Kasumi-1 (cell line): ENCODE results near the gene GALNT7.
A peak's percentile ranks its signal among the peaks of the same experiment; 100 is the strongest.

Source experiments
- DNase-seq, 2 experiments: peaks; one replicate each; lab custom pipeline; 2025; lab: John Stamatoyannopoulos, UW

The GALNT7 gene

DNA sequence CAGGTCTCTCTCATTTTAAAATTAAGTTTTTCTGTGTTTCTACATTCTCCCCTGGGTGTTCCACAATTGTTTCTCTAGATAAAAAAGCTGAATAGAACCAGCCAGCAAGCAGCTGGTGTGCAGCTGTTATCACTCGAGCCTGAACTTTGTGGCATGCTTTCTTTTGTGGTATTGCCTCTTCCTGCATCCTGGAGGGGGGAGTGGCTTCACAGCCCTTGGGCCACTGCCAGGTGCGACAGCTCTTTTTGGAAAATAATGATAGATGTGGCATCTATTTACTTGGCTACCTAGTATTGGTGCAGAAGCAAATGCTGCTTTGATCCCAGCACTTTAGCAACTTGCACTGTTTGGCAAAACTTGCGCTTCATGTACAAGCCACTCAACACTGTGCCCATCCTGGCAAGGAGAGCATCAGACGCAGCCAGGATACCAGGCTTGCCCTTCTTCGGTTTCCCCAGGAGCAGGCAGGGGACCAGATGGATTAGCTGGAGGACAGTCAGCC, 96.1 kb downstream of the GALNT7 start:
- DNase-seq: peak; percentile 64 to 66

DNA sequence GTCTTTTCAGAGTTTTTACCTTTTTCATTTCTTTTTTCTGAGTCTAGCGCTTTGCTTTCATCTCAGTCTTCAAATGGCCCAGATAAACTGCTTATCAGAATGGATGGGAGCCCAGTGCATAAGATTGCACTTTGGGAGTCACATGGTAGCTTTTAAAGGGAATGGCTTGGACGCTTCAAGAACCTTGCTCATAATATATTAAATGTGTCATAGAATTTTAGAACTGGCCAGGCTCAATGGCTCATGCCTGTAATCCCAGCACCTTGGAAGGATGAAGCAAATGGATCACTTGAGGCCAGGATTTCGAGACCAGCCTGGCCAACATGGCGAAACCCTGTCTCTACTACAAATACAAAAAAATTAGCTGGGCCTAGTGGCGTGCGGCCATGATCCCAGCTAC, 97.1 kb downstream of the GALNT7 start:
- no peak for DNase-seq

DNA sequence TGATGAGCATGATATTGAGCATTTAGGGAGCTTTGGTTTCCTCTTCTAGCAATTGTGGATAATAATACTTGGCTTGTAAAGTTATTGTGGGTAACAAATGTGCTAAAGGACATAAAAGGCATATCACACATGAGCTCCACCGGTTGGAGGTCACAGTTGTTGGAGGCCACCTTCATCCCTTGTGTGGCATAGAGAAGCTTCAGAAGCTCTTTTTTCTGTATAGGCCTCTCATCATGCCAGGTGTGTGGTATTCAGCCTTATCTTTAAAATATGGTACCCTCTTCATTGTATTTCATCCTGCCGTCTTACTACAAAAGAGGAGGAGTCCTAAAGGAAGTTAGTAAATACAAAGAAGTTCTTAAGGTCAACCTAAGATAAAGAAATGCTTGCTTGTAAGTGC, 99.1 kb downstream of the GALNT7 start:
- no peak for DNase-seq

DNA sequence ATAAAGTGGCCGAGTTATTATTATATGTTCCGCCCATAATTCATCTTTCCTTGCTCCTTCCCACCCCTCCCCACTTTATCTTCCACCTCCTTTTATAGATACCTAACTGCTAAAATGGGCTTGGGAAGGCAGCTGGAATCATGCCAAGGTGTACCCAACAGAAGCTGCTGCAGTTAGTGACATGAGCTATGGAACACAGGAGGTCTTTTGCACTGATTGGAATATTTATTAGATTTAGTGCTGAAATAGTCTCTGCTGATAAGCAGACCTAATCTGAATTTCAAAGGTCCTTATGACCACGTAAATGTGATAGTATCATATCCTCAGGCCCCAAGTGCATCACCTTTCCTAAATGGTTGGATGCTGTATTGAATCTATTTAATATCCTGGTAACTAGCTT, 100.7 kb downstream of the GALNT7 start:
- DNase-seq: no peak

DNA sequence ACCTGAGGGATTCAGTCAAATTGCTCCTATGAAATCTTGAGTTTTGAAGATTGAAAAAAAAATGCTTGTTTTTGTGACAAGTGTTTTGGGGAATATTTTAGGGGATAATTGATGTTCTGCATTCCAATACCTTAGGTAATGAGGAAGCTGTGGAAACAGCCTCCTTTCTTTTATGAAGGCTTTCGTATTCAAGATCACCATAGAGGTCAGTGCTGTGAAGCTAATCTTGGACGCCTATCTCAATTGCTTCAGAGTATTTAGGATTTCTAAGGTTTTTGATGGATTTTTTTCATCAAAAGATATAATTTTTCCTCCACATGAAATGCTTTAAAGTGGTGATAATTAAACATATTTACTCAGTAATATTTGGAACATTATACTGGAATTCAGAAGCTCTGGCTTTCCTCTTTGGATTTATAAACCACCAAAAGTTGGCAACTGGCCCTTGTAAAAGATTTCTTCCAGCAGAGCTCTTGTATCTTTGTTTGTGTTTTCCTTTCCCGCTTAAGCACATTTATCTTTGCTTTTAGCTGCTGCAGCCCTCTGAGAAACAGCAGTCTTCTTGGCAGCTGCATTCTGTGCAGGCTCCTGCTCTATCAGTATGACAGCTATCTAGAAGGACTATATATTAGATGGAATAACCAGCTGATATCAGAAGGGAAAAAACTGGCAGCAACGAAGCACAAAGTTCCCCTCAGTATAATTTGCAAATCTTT, 101.9 kb downstream of the GALNT7 start:
- no peak for DNase-seq

DNA sequence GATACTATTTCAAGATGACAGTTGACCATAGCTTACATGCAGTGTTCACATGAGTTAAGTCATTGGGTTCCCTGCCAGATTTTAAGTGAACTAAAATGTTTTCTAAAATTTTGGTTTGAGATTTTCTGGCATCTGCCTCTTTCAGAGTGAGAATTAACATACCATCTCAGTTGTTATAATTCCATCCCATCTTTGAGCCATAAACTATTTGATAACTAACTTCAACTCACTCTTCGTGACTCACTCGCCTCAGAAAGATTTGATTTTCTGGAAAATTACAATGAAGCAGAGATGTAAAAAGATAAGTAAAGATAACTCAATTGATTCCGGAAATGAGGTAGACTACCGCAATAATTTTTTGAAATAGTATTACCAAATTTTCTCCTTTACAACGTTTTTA, 103.7 kb downstream of the GALNT7 start:
- DNase-seq: no peak

DNA sequence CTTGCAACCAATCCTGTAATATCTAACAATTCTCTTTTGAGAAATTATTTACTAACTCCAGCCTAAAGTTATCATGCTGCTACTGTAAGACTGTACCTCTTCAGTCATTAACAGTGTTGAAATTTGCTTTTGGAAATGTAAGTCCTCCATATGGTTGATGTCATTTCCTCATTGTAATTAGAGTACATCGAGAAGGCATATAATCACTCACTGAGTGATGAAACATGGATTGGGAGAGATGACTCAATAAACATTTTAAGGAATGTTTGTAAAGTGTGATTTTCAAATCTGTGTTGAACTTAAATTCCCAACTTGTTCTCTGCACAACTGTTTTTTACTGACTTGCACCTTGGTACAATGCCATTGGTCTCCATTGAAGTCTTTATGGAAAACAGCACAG, 104.4 kb downstream of the GALNT7 start:
- no peak for DNase-seq

DNA sequence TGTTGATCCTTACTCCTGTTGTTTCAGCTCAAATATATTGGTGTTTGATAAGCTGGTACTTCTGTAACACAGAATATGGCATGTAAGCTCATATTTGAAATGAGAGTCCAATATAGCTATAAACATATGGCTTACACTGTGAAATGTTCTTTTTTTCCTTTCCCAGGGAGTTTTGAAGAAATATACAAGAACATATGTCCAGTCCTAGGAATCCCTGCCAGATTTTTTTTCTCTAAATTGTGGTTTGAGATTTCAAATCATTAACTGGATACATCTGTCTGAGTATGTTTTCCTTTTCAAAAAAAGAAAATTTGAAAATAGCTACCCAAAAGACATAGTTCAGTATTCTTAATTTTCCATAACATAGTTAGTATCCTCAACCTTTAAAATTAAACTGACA, 105.3 kb downstream of the GALNT7 start:
- DNase-seq: no peak

DNA sequence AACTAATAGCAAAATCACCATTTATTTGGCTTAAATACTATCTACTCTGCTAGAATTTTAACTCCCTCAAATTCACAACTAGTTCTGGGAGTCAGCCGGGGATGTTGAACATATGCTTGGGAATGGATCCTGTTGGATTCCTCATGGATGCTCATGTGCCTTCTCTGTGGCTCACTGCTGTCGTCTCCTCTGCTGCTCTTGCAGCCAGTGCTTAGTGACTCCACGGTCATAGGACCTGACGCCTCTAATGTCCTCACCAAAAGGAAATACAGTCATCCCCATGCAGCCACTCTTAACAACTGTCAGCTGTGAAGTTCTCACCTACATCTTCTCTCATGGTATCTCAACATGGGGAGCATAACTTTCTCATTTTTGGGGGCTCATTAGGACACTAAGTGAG, 106.1 kb downstream of the GALNT7 start:
- DNase-seq: no peak

DNA sequence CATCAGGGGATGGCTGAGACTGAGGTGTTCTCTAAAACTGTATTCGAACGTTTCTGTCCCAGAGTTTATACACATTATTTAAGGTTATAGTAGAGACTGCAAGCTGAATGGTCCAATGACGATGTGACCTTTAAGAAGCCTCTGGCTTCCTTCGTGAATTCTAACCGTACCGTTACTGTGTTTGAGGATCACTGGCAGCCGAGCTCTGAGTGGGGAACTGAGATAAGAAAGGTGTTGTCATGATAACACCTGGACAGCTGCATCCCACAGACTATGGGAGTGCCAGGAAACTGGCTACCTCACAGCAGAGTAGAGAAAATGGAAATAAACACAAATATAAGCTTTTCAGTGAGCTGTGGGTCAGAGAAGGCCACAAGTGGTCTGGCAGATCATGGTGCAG, 106.5 kb downstream of the GALNT7 start:
- DNase-seq: no peak

DNA sequence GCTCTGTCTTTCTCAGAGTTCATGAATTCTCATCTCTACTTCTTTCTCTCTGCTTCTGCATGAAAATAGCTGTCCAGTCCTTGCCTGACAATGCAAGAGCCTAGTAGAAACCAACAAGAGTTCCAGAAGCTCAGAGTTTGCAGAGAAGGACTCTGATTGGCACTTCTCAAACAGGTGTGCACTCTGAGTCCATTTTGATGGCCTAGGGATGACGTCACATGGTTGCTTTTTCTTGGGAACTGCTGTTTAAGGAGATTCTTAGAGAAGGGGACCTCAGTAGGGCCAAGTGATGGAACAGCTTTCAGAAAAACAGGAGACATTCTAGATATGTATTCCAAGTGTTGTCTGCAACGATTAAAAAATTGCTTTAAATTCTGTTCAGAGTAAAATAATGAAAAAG, 108.7 kb downstream of the GALNT7 start:
- no peak for DNase-seq

DNA sequence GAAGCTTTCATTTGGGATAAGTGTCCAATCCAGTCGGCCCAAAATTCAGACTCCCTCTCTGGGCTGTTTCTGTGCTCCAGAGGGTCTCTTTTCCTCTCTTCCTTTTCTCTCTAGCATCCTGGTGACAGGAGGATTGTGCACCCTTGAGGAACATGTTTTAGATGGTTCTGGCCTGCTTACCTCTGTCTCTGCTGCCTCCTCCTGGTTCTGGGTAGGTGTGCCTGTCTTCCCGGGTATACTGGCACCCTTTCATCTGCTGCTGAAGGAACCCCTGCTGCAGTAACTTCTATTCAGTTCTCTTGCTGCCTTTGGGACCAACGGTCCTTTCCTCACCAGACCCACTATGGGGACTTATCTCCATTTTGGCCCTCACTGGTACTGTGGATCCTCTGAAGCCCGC, 112.4 kb downstream of the GALNT7 start:
- peak; percentile 41 to 48 for DNase-seq

DNA sequence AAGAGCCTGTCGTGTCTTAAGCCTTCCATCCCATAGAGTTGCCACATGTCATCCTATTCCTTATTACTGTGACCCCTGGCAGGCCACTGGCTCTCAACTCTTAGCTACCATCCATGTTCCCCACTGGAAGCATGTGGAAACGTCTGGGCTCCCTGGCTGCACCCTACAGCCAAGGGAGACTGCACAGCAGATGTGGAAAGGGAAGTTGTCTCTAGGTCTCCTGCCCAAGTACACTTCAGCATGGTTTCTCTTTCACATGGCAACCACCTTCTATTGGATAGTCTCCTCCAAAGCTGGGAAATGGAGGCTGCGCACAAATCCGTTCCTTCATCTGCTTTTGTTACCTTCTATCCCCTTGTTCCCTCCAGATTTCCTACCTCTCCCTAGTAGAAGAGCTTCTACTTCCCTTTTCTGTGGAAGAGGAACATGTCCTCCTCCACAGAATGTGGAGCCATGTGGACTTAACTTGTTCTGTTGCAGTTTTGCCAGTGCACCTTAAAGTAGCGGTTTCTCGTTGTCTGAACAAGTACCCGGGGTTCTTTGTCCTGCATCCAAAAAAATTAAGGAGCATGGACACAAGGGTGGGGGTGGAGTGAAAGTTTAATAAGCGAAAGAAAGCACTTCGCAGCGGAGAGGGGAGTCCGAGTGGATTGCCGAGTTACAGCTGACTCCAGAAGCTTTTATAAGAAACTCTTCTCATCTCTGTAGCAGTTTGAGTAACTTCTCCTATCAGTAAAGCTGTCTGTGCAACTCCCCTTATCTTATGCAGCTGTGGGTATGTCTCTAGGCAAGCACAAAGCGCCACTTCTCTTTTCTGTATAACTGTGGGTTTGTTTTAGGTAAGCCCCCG, 113.0 kb downstream of the GALNT7 start:
- DNase-seq: peak; percentile 85 to 93

DNA sequence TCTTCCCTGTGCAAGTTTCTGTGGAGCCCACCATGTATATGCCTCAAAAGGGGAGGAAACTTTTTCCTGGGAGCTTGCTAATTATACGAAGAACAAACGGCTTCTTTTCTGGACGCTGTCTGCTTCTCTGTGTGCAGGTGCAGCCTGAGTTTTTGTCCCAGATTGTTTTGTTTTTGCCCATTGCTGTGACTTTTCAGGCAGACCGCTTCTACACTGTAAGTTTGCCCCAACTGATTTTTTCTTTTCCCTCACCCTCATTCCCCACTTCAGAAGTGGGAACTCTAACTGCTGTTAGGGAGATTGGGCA, 113.6 kb downstream of the GALNT7 start:
- DNase-seq: no peak

DNA sequence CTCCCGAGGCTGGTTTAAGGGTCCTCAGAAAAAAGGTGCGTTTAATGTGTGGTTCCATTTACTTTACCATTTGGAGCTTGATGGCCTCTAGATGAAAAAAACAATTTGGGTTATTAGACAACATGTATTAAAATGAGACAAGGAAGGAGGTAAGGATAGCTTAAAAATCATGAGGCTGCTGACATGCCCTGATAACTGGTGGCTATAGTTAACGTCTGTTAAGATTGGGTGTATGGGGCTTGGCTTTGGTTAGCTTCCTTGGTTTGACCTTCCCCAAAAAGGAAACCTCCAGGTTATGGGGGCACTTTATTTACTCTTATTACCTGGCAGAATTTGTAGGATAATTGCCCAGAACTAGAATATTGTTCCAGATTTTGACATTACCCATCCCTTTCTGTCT, 114.0 kb downstream of the GALNT7 start:
- DNase-seq: no peak

DNA sequence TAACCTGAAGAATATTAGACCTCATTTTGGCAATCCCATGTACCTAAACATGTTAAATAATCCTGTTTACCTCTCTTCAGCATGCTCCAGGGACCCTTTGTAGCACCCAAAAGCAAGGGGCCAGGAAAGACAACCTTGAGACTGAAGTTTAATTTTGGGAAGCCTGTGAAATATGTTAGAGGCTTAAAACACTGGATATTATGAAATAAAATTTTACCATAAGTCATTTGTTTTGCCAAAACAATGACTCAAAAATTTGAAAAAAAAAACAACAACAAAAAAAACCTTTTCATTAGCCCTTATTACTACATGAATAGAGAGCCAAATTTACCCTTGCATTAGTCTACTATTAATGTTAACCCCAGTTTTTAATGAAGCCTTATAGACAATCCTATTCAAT, 115.9 kb downstream of the GALNT7 start:
- DNase-seq: no peak

DNA sequence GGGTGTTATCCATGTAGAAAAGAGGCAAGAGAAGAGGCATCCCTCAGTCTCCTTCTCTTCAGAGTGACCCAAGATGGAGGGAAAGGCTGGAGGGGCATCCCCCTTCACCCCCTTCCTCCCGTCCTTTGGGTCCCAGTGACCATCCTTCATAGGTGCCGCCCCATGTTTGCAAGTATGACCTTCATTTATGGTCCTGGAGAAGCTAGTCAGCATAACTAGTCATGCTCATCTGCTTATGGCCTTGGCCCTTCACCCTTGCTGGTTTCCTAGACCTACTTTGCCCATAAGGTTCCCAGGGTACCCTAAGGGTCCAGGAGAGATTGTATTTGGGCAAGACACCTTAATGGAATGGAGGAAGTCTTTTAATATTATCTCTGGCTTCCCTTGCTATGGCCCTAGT, 118.9 kb downstream of the GALNT7 start:
- no peak for DNase-seq

DNA sequence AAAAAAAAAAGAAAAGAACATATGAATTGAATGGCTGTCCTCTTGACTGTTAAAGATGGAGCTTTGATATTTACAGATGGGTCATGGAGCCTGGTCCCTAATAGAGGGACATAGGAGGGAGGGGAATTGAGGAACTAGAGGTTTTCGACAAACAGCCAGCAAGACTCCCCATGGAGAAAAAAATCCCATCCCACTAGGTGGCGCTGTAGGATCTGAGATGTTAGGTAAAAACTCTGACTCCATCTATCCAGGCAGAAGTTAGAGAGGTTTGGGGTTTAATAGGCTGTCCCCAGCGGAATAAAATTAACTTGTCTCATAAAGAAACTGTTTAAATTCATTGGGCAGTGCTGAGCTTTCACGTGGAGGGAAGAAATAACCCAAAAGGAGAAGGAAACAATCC, 119.7 kb downstream of the GALNT7 start:
- peak; percentile 71 to 84 for DNase-seq

DNA sequence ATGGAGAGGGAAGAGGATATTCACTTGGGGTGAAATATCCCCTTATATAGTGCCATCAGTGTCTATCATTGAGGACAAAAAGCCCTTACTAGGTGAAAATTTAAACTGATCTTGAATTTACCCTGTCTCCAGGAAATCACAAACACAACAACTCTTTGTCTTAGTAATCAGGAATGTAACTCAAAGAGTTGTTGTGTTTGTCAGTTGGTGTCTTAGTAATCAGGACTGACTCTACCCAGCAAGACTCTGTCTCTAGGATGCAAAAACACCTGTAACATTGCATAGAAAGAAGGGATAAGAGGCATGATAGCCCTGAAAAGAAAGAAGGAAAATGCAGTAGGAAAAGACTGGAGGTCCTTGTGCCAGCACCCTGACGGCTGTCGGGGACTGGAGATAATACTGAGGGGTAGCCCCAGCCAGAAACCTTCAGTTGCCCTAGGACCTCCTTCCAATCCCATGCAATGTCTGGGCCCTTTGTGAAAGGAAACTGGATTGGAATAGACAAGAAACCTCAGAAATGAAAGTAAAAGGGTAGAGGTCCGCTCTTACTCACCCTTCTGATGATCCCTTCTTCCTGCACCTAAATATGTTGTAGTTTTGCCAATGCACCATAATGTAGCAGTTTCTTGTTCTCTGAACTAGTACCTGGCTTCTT, 120.2 kb downstream of the GALNT7 start:
- DNase-seq: no peak

DNA sequence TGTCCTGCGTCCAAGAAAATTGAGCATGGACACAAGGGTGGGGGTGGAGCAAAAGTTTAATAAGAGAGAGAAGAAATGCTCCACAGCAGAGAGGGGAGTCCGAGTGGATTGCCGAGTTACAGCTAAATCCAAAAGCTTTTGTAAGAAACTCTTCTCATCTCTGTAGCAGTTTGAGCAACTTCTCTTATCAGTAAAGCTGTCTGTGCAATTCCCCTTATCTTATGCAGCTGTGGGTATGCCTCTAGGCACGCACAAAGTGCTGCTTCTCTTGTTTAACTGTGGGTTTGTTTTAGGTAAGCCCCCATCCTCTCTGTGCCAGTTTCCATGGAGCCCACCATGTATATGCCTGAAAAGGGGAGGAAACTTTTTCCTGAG, 120.7 kb downstream of the GALNT7 start:
- DNase-seq: no peak

DNA sequence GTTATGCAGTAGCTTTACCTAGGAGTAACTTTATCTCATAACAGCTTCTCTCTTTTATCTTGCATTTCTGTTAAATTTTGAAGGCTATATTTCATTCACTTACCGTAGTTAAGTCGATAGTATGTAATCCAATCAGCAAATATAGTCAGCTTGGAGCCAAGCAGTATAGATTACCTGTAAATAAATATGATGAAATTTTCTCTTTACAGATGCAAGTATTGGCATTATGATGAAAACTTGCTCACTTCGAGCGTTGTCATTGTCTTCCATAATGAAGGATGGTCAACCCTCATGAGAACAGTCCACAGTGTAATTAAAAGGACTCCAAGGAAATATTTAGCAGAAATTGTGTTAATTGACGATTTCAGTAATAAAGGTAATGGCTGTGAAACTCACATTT, 123.3 kb downstream of the GALNT7 start:
- no peak for DNase-seq

DNA sequence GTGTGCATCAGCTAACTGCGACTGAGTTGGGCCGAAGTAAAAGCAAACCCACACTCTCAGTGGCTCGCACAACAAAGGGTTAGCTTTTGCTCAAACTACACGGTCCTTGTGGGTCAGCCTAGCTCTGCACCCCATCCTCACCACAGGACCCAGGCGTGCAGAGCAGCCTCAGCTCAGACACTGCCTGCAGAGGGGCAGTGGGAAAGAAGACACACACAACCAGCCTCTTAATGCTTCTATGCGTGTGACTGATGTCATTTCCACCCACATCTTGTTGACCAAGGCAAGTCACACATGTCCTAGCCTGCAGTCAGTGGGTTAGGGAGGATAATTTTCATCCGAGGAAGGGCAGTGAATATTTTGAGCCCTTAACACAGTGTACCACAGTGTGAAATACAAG, 125.1 kb downstream of the GALNT7 start:
- DNase-seq: no peak

DNA sequence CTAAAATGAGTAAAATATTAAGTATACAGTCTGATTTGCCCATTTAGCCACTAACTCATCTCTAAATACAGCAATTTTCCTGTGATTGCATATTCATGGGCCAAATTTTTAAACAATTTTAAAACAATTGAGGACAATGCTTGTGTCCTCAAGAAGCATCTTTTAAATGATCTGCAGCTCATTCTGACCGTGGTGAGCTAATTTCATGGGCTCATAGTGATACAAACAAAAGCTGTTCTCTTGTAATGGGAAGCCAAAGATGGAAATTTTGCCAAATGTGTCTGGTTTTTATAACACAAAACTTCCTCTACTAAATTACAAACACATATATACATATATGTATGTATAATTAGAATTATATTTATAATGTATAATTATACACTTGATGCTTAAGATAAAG, 125.8 kb downstream of the GALNT7 start:
- no peak for DNase-seq
